Measurements from ENCODE around the gene MYL12B. TPM values are rescaled to one million over a fixed set of nuclear protein-coding genes. Genes with fewer than 3 reads are reported as not detected.
A peak's percentile ranks its signal among the peaks of the same experiment; 100 is the strongest.

The MYL12B gene
- polyA plus RNA-seq, 1 experiment = 787 TPM

DNA sequence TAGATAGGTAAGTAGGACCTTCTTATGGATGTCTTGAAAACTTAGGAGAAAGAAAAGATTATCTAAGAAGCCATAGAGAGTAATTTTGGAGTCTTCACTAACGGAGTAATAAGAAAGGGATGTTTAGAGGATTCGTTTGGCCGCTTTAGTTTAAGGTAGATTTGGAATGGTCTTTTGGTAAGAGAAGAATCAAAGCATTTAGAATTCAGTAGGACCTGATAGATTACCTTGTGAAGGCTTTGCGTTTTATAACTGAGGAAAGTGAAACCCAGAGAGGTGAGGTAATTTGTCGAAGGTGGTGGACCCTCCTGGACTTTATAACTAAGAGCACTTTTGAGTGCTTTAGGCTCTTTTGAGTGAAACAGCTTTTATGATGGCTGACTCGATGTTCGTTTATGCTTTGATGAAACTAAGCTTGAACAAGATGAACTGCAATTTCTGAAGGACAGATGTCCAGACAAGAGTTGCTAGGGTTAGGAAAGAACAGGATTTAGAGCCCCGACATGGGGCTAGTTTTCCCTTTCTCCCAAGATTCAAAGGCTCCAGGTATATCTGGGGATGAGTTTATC lies 1.3 kb downstream of the MYL12B start:
- TF ChIP-seq, protein P1, sequence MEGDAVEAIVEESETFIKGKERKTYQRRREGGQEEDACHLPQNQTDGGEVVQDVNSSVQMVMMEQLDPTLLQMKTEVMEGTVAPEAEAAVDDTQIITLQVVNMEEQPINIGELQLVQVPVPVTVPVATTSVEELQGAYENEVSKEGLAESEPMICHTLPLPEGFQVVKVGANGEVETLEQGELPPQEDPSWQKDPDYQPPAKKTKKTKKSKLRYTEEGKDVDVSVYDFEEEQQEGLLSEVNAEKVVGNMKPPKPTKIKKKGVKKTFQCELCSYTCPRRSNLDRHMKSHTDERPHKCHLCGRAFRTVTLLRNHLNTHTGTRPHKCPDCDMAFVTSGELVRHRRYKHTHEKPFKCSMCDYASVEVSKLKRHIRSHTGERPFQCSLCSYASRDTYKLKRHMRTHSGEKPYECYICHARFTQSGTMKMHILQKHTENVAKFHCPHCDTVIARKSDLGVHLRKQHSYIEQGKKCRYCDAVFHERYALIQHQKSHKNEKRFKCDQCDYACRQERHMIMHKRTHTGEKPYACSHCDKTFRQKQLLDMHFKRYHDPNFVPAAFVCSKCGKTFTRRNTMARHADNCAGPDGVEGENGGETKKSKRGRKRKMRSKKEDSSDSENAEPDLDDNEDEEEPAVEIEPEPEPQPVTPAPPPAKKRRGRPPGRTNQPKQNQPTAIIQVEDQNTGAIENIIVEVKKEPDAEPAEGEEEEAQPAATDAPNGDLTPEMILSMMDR (IDR thresholded peaks at IDR 0.05; ENCODE audit: low read depth, low read length) = no peak
- ChIA-PET POLR2A (interaction anchor here (0.6 kb wide), 1 partner anchor 32 kb away, joined by 5 read pairs; no protein-coding TSS in a partner anchor), CTCF (interaction anchor here (1.2 to 1.3 kb wide), 2 partner anchors 191 to 403 kb away, joined by 3 read pairs; no protein-coding TSS in a partner anchor)

DNA sequence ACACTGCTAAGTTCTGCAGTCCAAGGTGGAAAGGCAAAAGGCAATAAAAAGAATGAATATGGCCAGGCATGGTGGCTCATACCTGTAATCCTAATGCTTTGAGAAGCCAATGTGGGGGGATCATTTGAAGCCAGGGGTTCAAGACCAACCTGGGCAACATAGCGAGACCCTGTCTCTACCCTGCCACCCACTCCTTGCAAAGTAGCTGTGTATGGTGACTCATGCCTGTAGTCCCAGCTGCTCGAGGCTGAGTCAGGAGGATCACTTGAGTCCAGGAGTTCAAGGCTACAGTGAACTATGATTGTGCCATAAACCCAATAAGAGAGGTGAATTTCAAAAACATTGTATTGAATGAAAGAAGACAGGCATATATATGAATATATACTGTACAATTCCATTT lies 2.4 kb downstream of the MYL12B start:
- ChIA-PET CTCF (interaction anchor here (0.6 to 1.6 kb wide), 2 partner anchors 85 to 330 kb away, joined by 3 to 7 read pairs; no protein-coding TSS in a partner anchor), POLR2A (no interaction called here)
- Histone ChIP-seq H3K9me3 (ENCODE audit: control insufficient read depth, insufficient read depth, low read length) (no peaks in the 10 kb centered on the region; the same call in 1 of the 2 replicates), H3K4me3 (ENCODE audit: low read depth, low read length) (peak overlapping the region; percentile 15), H3K27me3 (ENCODE audit: control insufficient read depth, insufficient read depth, low read length) (no peaks in the 10 kb centered on the region), H3K27ac (ENCODE audit: low read depth, low read length) (no peak overlapping the region)
- no peak for DNase-seq (ENCODE audit: low read depth, low spot score)
- TF ChIP-seq, protein P1 (IDR thresholded peaks at IDR 0.05; ENCODE audit: low read depth, low read length) = no peak

More for the DNA sequence above, 1.3 kb downstream of the MYL12B start:
- no peak for DNase-seq (ENCODE audit: low read depth, low spot score)
- Histone ChIP-seq H3K27ac (ENCODE audit: low read depth, low read length) (peak overlapping the region; percentile 3), H3K9me3 (ENCODE audit: control insufficient read depth, insufficient read depth, low read length) (no peaks in the 10 kb centered on the region; the same call in 1 of the 2 replicates), H3K27me3 (ENCODE audit: control insufficient read depth, insufficient read depth, low read length) (no peaks in the 10 kb centered on the region), H3K4me3 (ENCODE audit: low read depth, low read length) (peak overlapping the region; percentile 93)

DNA sequence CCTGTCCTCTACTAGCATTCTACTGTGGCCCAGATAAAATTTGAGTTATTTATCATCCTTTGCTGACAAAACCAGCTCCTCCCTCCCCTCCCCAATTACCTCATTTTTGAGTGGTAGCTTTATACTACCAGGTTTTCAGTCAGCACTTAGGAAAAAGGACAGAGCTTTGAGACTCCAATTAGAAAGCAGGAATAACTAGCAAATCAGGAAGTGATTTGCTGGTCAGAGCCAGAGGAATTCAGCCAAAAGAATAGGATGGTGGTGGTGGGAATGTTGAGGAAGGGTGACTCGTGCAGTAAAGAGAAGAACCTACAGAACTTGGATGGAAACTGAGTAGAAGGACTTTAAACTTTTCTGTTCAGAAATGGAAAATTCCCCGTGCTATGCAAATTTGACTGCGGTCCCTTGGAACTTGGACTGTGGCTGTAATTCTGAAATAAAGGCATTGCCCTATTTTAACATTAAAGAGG lies 3.7 kb downstream of the MYL12B start:
- ChIA-PET POLR2A (interaction anchor here (0.6 kb wide), 1 partner anchor 342 kb away, joined by 5 read pairs; no protein-coding TSS in a partner anchor), CTCF (interaction anchor here (2.6 kb wide), 1 partner anchor 401 kb away, joined by 6 read pairs; no protein-coding TSS in a partner anchor)
- Histone ChIP-seq H3K9me3 (ENCODE audit: control insufficient read depth, insufficient read depth, low read length) (no peaks in the 10 kb centered on the region; the same call in 1 of the 2 replicates), H3K4me3 (ENCODE audit: low read depth, low read length) (no peak overlapping the region), H3K27me3 (ENCODE audit: control insufficient read depth, insufficient read depth, low read length) (no peaks in the 10 kb centered on the region), H3K27ac (ENCODE audit: low read depth, low read length) (no peak overlapping the region)
- DNase-seq (ENCODE audit: low read depth, low spot score) = no peak
- TF ChIP-seq, protein P1 (IDR thresholded peaks at IDR 0.05; ENCODE audit: low read depth, low read length) = no peak

DNA sequence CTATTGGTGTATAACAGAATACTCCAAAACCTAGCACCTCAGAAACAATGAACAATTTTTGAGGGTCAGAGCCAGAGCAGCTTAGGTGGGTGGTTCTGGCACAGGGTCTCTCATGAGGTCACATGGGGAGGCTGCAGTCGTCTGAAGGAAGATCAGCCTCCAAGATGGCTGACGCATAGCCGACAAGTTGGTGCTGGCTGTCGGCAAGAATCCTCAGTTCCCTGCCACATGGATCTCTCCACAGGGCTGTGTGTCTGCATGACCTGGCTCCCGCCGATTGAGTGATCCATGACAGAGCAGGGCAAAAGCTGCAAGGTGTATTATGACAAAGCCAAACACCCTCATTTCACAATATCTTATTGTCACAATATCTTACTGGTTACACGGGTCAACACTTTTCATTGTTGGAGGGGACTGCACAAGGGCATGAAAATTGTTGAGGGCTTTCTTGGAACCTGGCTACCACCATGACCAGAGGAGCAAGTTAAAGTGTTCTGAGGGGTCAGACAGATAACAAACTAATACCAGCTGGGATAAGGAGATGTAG lies 4.2 kb downstream of the MYL12B start:
- CTCF ChIA-PET = interaction anchor here (2.6 kb wide), 1 partner anchor 400 kb away, joined by 6 read pairs; no protein-coding TSS in a partner anchor
- TF ChIP-seq, protein P1 (IDR thresholded peaks at IDR 0.05; ENCODE audit: low read depth, low read length) = no peak
- Histone ChIP-seq H3K4me3 (ENCODE audit: low read depth, low read length) (no peak overlapping the region), H3K27ac (ENCODE audit: low read depth, low read length) (no peak overlapping the region), H3K9me3 (ENCODE audit: control insufficient read depth, insufficient read depth, low read length) (no peaks in the 10 kb centered on the region; the same call in 1 of the 2 replicates), H3K27me3 (ENCODE audit: control insufficient read depth, insufficient read depth, low read length) (no peaks in the 10 kb centered on the region)
- DNase-seq (ENCODE audit: low read depth, low spot score) = no peak
- POLR2A ChIA-PET = no interaction called here

DNA sequence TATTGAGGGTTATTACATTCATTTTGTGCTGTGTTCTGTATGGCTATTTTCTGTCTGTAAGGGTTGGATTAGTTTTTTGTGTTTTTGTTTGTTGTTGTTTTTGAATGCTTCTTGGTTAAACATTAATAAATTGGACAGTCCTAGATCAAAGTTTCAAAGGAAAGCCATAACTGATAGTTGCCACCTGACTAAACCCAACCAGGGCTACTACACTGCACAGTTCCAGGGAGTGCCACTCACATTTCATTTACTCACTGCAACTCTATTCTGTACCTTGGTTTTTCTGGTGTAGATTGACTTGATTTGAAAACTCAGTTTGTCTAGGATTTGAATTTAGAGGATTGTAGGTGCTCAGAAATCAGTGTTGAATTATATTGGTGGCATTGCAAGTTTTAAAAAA lies 6.4 kb downstream of the MYL12B start:
- DNase-seq (ENCODE audit: low read depth, low spot score) = no peak
- POLR2A ChIA-PET = no interaction called here
- CTCF ChIA-PET = no interaction called here

More for the DNA sequence above, 6.4 kb downstream of the MYL12B start:
- Histone ChIP-seq H3K4me3 (ENCODE audit: low read depth, low read length) (no peak overlapping the region), H3K9me3 (ENCODE audit: control insufficient read depth, insufficient read depth, low read length) (no peaks in the 10 kb centered on the region), H3K27ac (ENCODE audit: low read depth, low read length) (no peak overlapping the region), H3K27me3 (ENCODE audit: control insufficient read depth, insufficient read depth, low read length) (no peaks in the 10 kb centered on the region)
- TF ChIP-seq, protein P1 (IDR thresholded peaks at IDR 0.05; ENCODE audit: low read depth, low read length) = no peak

Data from AG04450 (cell line).